ENCODE results near the gene RIPK1. TPM values are rescaled to one million over a fixed set of nuclear protein-coding genes. Genes with fewer than 3 reads are reported as not detected.
A peak's percentile ranks its signal among the peaks of the same experiment; 100 is the strongest.
"Not testable (repeated sequence)": the region's sequence is repeated elsewhere in the genome, so short reads cannot be mapped to it uniquely, and the experiment has no call there.

RIPK1 gene
- total RNA-seq, 3 donors from 2014 or later, result 33.1 to 41.9 (median 35.8) TPM

GRCh38 chr6:3052481-3053230 lies 15.6 kb upstream of the RIPK1 start:
- H3K4me3 ChIP-seq, result no peak overlapping the region
- TF ChIP-seq, protein P1, sequence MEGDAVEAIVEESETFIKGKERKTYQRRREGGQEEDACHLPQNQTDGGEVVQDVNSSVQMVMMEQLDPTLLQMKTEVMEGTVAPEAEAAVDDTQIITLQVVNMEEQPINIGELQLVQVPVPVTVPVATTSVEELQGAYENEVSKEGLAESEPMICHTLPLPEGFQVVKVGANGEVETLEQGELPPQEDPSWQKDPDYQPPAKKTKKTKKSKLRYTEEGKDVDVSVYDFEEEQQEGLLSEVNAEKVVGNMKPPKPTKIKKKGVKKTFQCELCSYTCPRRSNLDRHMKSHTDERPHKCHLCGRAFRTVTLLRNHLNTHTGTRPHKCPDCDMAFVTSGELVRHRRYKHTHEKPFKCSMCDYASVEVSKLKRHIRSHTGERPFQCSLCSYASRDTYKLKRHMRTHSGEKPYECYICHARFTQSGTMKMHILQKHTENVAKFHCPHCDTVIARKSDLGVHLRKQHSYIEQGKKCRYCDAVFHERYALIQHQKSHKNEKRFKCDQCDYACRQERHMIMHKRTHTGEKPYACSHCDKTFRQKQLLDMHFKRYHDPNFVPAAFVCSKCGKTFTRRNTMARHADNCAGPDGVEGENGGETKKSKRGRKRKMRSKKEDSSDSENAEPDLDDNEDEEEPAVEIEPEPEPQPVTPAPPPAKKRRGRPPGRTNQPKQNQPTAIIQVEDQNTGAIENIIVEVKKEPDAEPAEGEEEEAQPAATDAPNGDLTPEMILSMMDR (IDR thresholded peaks at IDR 0.05), result no peak
- peaks cover 3% of the 10 kb centered on the region for H3K4me1 ChIP-seq (ENCODE audit: low read depth)
- intact Hi-C loops (cut with DNase I, micrococcal nuclease), result no loop called here
- no peaks in the 10 kb centered on the region for H3K36me3 ChIP-seq (ENCODE audit: low read depth)
- ATAC-seq (no peak), DNase-seq (peak in 1 of 3 donors; percentile 54)
- no peaks in the 10 kb centered on the region for H3K9me3 ChIP-seq

- intact Hi-C loops (cut with DNase I, micrococcal nuclease), result no loop called here
- no peak overlapping the region for H3K4me3 ChIP-seq
Observed at GRCh38 chr6:3053231-3053508, 15.1 kb upstream of the RIPK1 start.

DNA sequence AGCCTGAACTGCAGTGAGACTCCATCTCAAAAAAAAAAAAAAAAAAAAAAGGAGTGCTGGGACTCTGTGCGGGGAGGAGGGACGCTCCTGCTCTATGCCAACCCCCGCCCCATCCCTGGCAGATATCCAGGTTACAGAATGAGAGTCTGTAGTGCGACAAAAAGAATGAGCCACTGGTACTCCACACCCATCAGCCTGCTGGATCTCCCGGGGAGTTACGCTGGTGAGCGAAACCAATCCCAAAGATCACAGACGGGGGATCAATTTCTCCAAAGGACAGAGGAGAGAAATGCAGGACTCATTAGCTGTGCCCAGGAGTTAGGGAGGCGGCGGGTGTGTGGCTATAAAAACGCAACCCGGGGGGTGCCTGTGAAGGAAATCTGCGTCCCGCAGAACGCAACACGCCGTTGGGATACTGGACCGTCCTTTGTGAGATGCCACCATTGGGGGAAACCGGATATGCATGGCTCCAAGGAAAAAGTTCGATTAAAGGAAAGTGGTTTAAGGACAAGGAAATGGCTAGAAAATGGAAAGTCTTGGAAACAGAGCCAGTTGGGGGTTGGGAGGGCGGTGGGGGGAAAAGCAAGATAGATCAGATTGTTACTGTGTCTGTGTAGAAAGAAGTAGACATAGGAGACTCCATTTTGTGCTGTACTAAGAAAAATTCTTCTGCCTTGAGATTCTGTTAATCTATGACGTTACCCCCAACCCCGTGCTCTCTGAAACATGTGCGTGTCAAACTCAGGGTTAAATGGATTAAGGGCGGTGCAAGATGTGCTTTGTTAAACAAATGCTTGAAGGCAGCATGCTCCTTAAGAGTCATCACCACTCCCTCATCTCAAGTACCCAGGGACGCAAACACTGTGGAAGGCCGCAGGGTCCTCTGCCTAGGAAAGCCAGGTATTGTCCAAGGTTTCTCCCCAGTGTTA lies 13.8 kb upstream of the RIPK1 start:
- peak in 2 of 3 donors; percentile 56 to 60 for DNase-seq
- not testable (repeated sequence) for ATAC-seq; H3K4me1 ChIP-seq (ENCODE audit: low read depth)

More at GRCh38 chr6:3053231-3053508, 15.1 kb upstream of the RIPK1 start:
- Histone ChIP-seq H3K9me3 (no peaks in the 10 kb centered on the region), H3K36me3 (ENCODE audit: low read depth) (no peaks in the 10 kb centered on the region), H3K4me1 (ENCODE audit: low read depth) (peaks cover 3% of the 10 kb centered on the region)
- DNase-seq (no peak), ATAC-seq (no peak)
- TF ChIP-seq, protein P1 (IDR thresholded peaks at IDR 0.05), result no peak

GRCh38 chr6:3055158-3055499 lies 13.2 kb upstream of the RIPK1 start:
- H3K9me3 ChIP-seq; DNase-seq; ATAC-seq; H3K4me1 ChIP-seq (ENCODE audit: low read depth); H3K4me3 ChIP-seq; H3K36me3 ChIP-seq (ENCODE audit: low read depth): not testable (repeated sequence)
- intact Hi-C loops (cut with DNase I, micrococcal nuclease), result loop anchor here (2.0 to 5.0 kb wide), 2 partner anchors 56 to 58 kb away; partner anchors contain the start of gene NQO2 (in 2 of the 2)

More for the DNA sequence above, 13.8 kb upstream of the RIPK1 start:
- H3K4me3 ChIP-seq; H3K36me3 ChIP-seq (ENCODE audit: low read depth); H3K9me3 ChIP-seq: not testable (repeated sequence)
- intact Hi-C loops (cut with DNase I, micrococcal nuclease), result loop anchor here (2.0 to 5.0 kb wide), 2 partner anchors 56 to 57 kb away; partner anchors contain the start of gene NQO2 (in 2 of the 2)

DNA sequence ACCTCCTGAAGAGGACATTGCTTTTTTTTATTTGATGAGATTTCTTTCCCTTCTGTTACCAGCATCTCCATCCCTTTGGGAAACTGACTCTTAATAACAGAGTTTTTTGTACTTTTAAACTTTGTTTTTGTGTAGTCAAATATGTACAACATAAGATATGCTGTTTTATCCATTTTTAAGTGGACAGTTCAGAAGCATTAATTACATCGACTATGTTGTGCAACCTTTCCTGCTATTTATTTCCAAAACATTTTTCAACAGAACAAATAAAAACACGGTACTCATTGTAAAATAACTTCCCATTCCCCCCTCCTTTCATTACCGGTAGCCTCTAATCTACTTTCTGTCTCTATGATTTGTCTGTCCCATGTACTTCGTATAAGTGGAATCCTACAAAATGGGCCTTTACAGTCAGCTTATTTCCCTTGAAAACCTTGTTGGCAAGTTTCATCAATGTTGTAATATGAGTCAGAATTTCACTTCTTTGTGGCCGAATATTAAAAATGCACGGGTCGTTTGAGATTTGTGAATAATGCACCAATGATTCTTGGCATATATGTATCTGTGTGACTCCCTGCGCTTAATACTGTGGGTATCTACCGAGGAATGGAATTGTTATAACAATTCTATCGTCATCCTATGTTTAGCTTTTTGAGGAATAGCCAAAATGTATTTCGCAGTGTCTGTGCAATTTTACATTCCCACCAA lies 11.1 kb upstream of the RIPK1 start:
- TF ChIP-seq, protein P1 (IDR thresholded peaks at IDR 0.05), result no peak
- H3K4me1 ChIP-seq (ENCODE audit: low read depth), result peaks cover 3% of the 10 kb centered on the region
- intact Hi-C loops (cut with DNase I, micrococcal nuclease), result loop anchor here in 1 of 2 donors (5.0 kb wide), 1 partner anchor 60 kb away; the partner anchor contains the start of gene NQO2
- no peaks in the 10 kb centered on the region for H3K36me3 ChIP-seq (ENCODE audit: low read depth)
- no peaks in the 10 kb centered on the region for H3K9me3 ChIP-seq
- DNase-seq, result no peak
- H3K4me3 ChIP-seq, result no peak overlapping the region
- ATAC-seq, result no peak

DNA sequence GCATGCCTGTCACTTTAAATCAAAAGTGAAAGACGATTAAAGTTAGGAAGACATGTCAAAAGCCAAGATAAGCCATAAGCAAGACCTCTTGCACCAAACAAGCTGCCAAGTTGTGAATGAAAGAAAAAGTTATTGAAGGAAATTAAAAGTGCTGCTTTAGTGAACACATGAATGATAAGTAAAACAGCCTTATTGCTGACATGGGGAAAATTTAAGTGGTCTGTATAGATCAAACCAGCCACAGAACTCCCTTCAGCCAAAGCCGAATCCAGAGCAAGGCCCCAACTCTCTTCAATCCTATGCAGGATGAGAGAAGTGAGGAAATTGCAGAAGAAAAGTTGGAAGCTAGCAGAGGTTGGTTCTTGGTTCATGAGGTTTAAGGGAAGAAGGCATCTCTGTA lies 9.3 kb upstream of the RIPK1 start:
- peaks cover 2% of the 10 kb centered on the region for H3K4me1 ChIP-seq (ENCODE audit: low read depth)
- no peak for ATAC-seq
- TF ChIP-seq, protein P1 (IDR thresholded peaks at IDR 0.05), result no peak
- no peak overlapping the region for H3K4me3 ChIP-seq
- intact Hi-C loops (cut with DNase I, micrococcal nuclease), result loop anchor here in 1 of 2 donors (5.0 kb wide), 1 partner anchor 62 kb away; the partner anchor contains the start of gene NQO2
- H3K9me3 ChIP-seq, result no peaks in the 10 kb centered on the region
- H3K36me3 ChIP-seq (ENCODE audit: low read depth), result no peaks in the 10 kb centered on the region
- DNase-seq, result no peak

DNA sequence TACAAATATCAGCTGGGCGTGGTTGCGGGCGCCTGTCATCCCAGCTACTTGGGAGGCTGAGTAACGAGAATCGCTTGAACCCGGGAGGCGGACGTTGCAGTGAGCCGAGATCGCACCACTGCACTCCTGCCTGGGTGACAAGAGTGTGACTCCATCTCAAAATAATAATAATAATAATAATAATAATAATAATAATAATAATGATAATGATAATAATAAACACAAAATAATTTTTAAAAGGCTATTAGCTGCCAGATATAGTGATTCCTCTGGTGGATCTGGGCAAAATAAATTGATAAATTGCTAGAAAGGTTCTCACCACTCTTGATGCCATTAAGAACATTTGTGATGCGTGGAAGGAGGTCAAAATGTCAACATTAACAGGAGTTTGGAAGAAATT lies 8.2 kb upstream of the RIPK1 start:
- H3K4me1 ChIP-seq (ENCODE audit: low read depth); intact Hi-C loops (cut with DNase I, micrococcal nuclease); ATAC-seq; DNase-seq; H3K4me3 ChIP-seq; H3K9me3 ChIP-seq; H3K36me3 ChIP-seq (ENCODE audit: low read depth): not testable (repeated sequence)
